GF-D8 (cell line): ENCODE results near the gene KCNJ12.
"Not testable (repeated sequence)": the region's sequence is repeated elsewhere in the genome, so short reads cannot be mapped to it uniquely, and the experiment has no call there.

ENCODE experiments used
- DNase-seq: peaks from one replicate; lab custom pipeline; 2025; lab: John Stamatoyannopoulos, UW

KCNJ12 gene

GRCh38 chr17:21376081-21376758 lies at the start of gene KCNJ12:
TSS of gene KCNJ12 (plus strand) at chr17:21376357. CDS start at chr17:21415343, 38,986 bp downstream.
- no peak for DNase-seq

DNA sequence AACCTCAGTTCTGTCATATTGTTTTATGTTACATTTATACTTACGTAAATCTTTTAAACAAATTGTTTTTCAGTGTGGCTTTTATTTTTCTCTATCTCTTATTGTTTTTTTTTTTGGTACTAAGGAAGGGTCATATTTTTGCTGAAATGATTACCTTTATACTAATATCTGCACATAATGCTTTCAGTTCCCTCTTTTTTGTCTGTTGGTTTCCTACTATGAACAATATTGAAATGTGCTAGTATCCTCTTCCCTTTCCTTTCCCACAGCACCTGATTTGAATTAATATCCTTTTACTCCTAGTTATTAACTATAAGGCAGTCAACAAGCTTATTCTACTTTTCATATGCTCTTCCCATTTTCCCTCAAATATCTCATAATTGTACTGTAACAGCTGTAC lies 48.2 kb upstream of the KCNJ12 start:
- not testable (repeated sequence) for DNase-seq

GRCh38 chr17:21328778-21329177 lies 47.4 kb upstream of the KCNJ12 start:
- DNase-seq, result not testable (repeated sequence)

- DNase-seq, result no peak
These were observed 45.6 kb upstream of the KCNJ12 start for GRCh38 chr17:21330436-21331160.

GRCh38 chr17:21336541-21337294 lies 39.4 kb upstream of the KCNJ12 start:
- DNase-seq, result not testable (repeated sequence)

DNA sequence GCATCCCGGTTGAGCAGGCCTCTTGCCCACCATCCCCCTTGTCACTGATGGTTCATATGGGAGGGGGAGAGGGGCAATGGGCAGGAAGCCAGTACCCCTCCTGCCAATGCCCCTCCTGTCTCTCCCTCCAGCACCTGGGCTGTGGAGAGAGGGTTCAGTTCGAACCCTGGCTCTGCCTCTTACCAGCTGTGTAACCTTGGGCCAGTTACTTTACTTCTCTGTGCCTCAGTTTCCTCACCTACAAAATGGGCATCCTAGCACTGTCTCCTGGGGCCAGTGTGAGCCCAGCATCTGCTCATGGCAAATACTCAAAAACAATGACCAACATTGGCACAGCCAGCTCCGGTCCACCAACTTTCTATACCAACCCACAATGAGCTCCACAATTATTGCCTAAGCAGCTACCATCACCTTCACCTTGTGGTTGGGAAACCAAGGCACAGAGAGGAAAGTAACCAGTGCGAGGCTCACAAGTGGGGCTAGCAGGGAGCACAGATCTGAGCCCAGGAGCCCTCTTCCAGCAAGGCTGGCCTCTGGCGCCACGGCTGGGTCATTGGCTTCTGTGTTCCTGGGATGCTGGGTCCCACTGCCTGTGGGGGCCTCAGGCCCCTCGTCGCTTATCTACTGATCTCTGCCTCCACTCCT lies 38.1 kb upstream of the KCNJ12 start:
- not testable (repeated sequence) for DNase-seq

DNA sequence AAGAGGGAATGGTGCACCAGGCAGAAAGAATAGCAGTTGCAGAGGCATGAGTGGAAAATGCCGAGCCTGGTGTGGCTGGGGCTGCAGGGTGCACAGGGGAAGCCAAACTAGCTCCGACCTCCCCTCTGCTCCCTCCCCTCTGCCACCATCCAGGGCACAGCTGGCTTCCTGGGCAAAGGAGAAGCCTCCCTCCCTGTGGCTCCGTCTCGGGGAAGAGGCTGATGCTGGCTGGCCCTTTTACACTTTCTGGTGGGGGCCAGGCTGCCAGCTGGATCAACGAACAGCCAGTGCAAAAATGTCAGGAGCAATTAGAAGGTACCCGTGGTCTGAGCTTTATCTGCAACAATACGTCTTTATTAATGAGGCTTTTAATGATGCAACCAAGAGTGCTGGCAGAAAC lies 37.1 kb upstream of the KCNJ12 start:
- no peak for DNase-seq

DNA sequence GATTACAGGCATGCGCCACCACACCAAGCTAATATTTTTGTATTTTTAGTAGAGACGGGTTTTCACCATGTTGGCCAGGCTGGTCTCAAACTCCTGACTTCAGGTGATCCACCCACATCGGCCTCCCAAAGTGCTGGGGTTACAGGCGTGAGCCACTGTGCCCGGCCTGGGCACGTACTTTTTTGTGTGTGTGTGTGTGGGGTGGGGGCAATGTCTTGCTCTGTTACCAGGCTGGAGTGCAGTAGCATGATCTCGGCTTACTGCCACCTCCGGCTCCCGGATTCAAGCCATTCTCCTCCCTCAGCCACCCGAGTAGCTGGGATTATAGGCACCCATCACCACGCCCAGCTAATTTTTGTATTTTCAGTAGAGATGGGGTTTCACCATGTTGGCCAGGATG lies 36.6 kb upstream of the KCNJ12 start:
- not testable (repeated sequence) for DNase-seq

- not testable (repeated sequence) for DNase-seq
These were observed 35.8 kb upstream of the KCNJ12 start for GRCh38 chr17:21340407-21340806.

DNA sequence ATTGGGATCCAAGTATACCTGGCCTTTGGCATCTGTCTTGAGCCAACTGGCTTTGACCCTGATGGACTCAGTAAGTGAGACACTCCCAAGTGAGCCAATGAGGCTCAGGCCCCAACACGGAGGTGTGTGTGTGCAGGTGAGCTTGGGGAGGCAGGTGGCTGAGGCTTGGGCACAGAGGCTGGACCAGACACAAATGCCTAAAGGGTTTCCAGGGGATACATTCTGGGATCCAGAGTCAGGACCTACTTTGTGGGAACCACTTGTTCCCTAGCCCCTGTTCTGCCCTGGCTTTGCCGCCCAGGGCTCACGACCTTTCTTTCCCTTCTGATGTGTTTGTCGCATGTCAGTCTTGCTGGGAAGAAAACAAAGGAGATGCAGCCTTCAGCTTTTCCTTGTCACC lies 34.9 kb upstream of the KCNJ12 start:
- not testable (repeated sequence) for DNase-seq

- DNase-seq, result not testable (repeated sequence)
These were observed 34.1 kb upstream of the KCNJ12 start for GRCh38 chr17:21341925-21342540.

GRCh38 chr17:21343061-21343949 lies 32.9 kb upstream of the KCNJ12 start:
- DNase-seq, result not testable (repeated sequence)

DNA sequence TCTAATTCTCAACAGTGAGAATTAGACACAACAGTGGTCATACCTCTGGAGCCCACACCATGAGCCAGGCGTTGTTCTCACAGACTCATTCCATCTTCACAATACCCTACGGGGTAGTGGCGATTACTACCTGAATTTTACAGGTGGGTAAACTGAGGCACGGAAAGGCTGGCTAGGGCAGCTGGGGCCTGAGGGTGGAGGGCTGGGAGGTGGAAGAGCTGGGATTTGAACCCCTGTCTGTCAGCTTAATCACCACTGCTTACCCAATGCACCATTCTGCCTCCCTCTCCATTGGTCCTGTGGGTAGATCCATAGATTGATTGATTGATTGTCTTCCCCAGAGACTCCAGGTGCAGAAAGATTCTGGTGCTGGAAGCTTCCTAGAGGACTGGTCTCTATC lies 31.4 kb upstream of the KCNJ12 start:
- not testable (repeated sequence) for DNase-seq

GRCh38 chr17:21345236-21345635 lies 30.9 kb upstream of the KCNJ12 start:
- DNase-seq, result no peak

GRCh38 chr17:21346107-21346506 lies 30.1 kb upstream of the KCNJ12 start:
- DNase-seq, result not testable (repeated sequence)

GRCh38 chr17:21346651-21347250 lies 29.4 kb upstream of the KCNJ12 start:
- DNase-seq, result not testable (repeated sequence)

- not testable (repeated sequence) for DNase-seq
These were observed 28.5 kb upstream of the KCNJ12 start for GRCh38 chr17:21347660-21348059.

DNA sequence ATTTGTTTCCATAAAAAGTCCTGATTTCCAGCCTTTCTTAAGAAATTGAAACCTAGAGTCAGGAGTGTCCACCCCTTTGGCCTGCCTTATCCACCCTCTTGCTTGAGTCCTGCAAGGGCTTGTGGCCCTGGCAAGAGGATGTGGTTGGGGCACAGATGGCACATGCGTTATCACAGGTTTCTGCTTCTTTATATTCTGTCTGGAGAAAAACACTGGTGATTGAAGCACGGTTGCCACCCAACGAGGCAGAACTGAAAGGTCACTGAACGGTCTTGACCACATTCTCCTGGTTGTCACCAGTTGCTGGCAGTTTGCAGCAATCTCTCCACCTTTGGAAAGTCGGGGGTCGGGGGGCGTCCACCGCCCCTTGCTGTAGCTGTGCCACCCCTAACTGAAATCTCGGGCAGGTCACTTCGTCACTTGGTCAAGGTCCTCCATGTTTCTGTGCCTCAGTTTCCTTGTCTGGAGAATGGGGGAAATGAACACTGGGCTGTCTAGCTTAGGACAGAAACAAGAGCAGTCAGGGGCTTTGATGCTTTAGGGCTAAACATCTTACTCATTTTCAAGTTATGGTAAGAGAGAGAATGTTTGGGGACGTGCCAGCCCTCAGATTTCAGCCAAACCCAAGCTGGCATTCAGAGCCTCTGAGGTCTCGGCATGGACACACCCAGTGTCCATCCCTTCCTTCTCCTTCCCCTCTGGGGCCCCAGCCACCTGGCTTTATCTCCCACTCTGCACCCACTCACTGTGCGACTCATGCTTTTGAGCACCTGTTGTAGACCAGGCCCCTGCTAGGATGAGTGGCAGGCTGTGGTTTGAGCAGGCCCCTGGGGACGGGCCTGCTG lies 27.9 kb upstream of the KCNJ12 start:
- not testable (repeated sequence) for DNase-seq

- DNase-seq, result not testable (repeated sequence)
These were observed 27.3 kb upstream of the KCNJ12 start for GRCh38 chr17:21348926-21349261.
